HCT116 (cell line): ENCODE data around the gene PRM2. TPM values are rescaled to one million over a fixed set of nuclear protein-coding genes. Genes with fewer than 3 reads are reported as not detected.

Source experiments
- ATAC-seq: fragments of 200-7000 bp; cut with Tn5 transposase; 2 replicates; pipeline ENCODE4 v1.9.1; 2020; ENCODE audit warnings: mild to moderate bottlenecking, moderate library complexity
- BruUV-seq: library from RNA; stranded (reverse); fragments of 400-500 nt; replicated peaks from 2 replicates; lab custom pipeline; 2021; lab: Mats Ljungman, UMichigan
- CTCF ChIA-PET: fragments of 300-600 bp; sonication (Branson Sonifier 250); formaldehyde crosslinking; loops from one replicate; lab custom pipeline; 2021; ENCODE audit warnings: antibody characterized with exemption; lab: Charles Lee
- POLR2A ChIA-PET: fragments of 300-600, 350-600 bp; sonication (Branson Sonifier 250); formaldehyde crosslinking; loops from one replicate; lab custom pipeline; 2021; ENCODE audit warnings: antibody characterized with exemption; lab: Charles Lee
- RAD21 ChIA-PET, 2 experiments: fragments of 300-600 bp; sonication (Branson Sonifier 250); formaldehyde crosslinking; loops; one replicate each; lab custom pipeline; 2023; ENCODE audit warnings: low total read pairs in 2 of 2; ENCODE audit not compliant: uncharacterized antibody in 2 of 2, unreplicated experiment in 2 of 2, low non-redundant PET in 1 of 2; lab: Charles Lee
- DNase-seq: peaks from one replicate; pipeline ENCODE4 v3.0.0-alpha.2; 2010; ENCODE audit warnings: low read depth, low spot score
- H2AFZ ChIP-seq: fragments of 200-600 bp; shearing (Covaris generic), sonication (generic); 2 replicates; pipeline ENCODE4 v1.6.1; 2017; ENCODE audit warnings: low read depth, mixed run types, mixed read lengths, antibody characterized with exemption, low read length; ENCODE audit not compliant: poor library complexity, severe bottlenecking
- H3K27ac ChIP-seq: 2 replicates; pipeline ENCODE4 v1.5.1; 2012; ENCODE audit warnings: low read depth, low read length
- H3K27me3 ChIP-seq: fragments of 200-600 bp; sonication (generic); 2 replicates; pipeline ENCODE4 v1.6.1; 2016; ENCODE audit warnings: mixed run types, low read length, mixed read lengths; ENCODE audit not compliant: insufficient read depth
- H3K36me3 ChIP-seq, 2 experiments: fragments of 200-500 bp in 1 of 2; fragments of 200-600 bp in 1 of 2; sonication (Bioruptor generic) in 1 of 2; sonication (generic) in 1 of 2; 2 replicates each; pipeline versions ENCODE4 v1.5.1 to v1.6.1; 2014 to 2016; ENCODE audit warnings: low read length in 2 of 2, inconsistent platforms in 1 of 2, mixed read lengths in 1 of 2, mixed run types in 1 of 2; ENCODE audit not compliant: insufficient read depth in 2 of 2, control insufficient read depth in 1 of 2
- H3K4me1 ChIP-seq, 2 experiments: fragments of 200-600 bp in 1 of 2; sonication (generic) in 1 of 2; 2 replicates each; pipeline versions ENCODE4 v1.5.1 to v1.6.1; 2012 to 2017; ENCODE audit warnings: low read length in 2 of 2, inconsistent platforms in 1 of 2, mild to moderate bottlenecking in 1 of 2, mixed read lengths in 1 of 2, mixed run types in 1 of 2, moderate library complexity in 1 of 2; ENCODE audit not compliant: insufficient read depth in 2 of 2, control insufficient read depth in 1 of 2
- H3K4me2 ChIP-seq: fragments of 200-600 bp; sonication (generic); 2 replicates; pipeline ENCODE4 v1.6.1; 2017; ENCODE audit warnings: mixed run types, low read length, mixed read lengths
- H3K4me3 ChIP-seq, 2 experiments: fragments of 200-600 bp in 1 of 2; sonication (generic) in 1 of 2; replicated peaks in 1 of 2; 2 replicates each; pipeline ENCODE4 v1.5.1; 2011 to 2016; ENCODE audit warnings: low read length in 2 of 2, control low read depth in 1 of 2, low read depth in 1 of 2, mild to moderate bottlenecking in 1 of 2, mixed read lengths in 1 of 2, mixed run types in 1 of 2
- H3K79me2 ChIP-seq: fragments of 200-600 bp; sonication (generic); 2 replicates; pipeline ENCODE4 v1.6.1; 2017; ENCODE audit warnings: mild to moderate bottlenecking, mixed run types, low read length, moderate library complexity, mixed read lengths; ENCODE audit not compliant: insufficient read depth
- H3K9ac ChIP-seq: fragments of 200-600 bp; sonication (generic); 2 replicates; pipeline ENCODE4 v1.6.1; 2016; ENCODE audit warnings: low read length, mixed read lengths
- H3K9me2 ChIP-seq: fragments of 200-600 bp; sonication (generic), shearing (Covaris generic); 2 replicates; pipeline ENCODE4 v1.6.1; 2017; ENCODE audit warnings: mixed run types, mild to moderate bottlenecking, moderate library complexity; ENCODE audit not compliant: insufficient read depth
- H3K9me3 ChIP-seq, 2 experiments: fragments of 200-500 bp in 1 of 2; fragments of 200-600 bp in 1 of 2; sonication (Bioruptor generic) in 1 of 2; sonication (generic) in 1 of 2; 2 replicates each; pipeline ENCODE4 v1.6.1; 2014 to 2017; ENCODE audit warnings: low read length in 2 of 2, mixed read lengths in 2 of 2, inconsistent platforms in 1 of 2, low read depth in 1 of 2, mild to moderate bottlenecking in 1 of 2, mixed run types in 1 of 2, moderate library complexity in 1 of 2; ENCODE audit not compliant: control insufficient read depth in 1 of 2, insufficient read depth in 1 of 2
- H4K20me1 ChIP-seq: fragments of 200-600 bp; sonication (generic), shearing (Covaris generic); 2 replicates; pipeline ENCODE4 v1.6.1; 2017; ENCODE audit warnings: mixed run types, mild to moderate bottlenecking, moderate library complexity; ENCODE audit not compliant: insufficient read depth
- ATF3 ChIP-seq: IDR thresholded peaks from 2 replicates; pipeline ENCODE4 v1.6.1; 2012
- EGR1 ChIP-seq: IDR thresholded peaks from 2 replicates; pipeline ENCODE4 v1.6.1; 2012; ENCODE audit warnings: low read depth
- FOSL1 ChIP-seq: IDR thresholded peaks from 2 replicates; pipeline ENCODE4 v1.6.1; 2012; ENCODE audit warnings: low read depth
- MAX ChIP-seq: IDR thresholded peaks from 2 replicates; pipeline ENCODE4 v1.6.1; 2012
- POLR2AphosphoS5 ChIP-seq: IDR thresholded peaks from 2 replicates; pipeline ENCODE4 v1.6.1; 2011; ENCODE audit warnings: mild to moderate bottlenecking, low read depth, low read length, moderate library complexity
- RAD21 ChIP-seq: IDR thresholded peaks from 2 replicates; pipeline ENCODE4 v1.6.1; 2012; ENCODE audit warnings: low read depth, mild to moderate bottlenecking
- ZBTB33 ChIP-seq: IDR thresholded peaks from 2 replicates; pipeline ENCODE4 v1.6.1; 2011; ENCODE audit warnings: mild to moderate bottlenecking, low read length, moderate library complexity; ENCODE audit not compliant: insufficient replicate concordance; ENCODE audit errors: extremely low read depth
- intact Hi-C: fragments of 100-400 bp; cut with micrococcal nuclease; formaldehyde crosslinking; loops from 2 replicates; pipeline ENCODE4 v1.10.0; 2022
- total RNA-seq: library from RNA; stranded (reverse); gene quantifications from one replicate; pipeline ENCODE4 v1.2.1, GENCODE V29; 2021; ENCODE audit not compliant: unreplicated experiment

PRM2 gene
- total RNA-seq, 1 experiment from 2014 or later, result not detected

- no peak overlapping the region for H3K9ac ChIP-seq
- no peak overlapping the region for H2AFZ ChIP-seq
- no peak for TF ChIP-seq POLR2AphosphoS5
- no peak for TF ChIP-seq RAD21
- TF ChIP-seq MAX, result no peak
- BruUV-seq, result no TSS peak
- H3K27ac ChIP-seq, result no peak overlapping the region
- H3K79me2 ChIP-seq, result no peaks in the 10 kb centered on the region
- H3K36me3 ChIP-seq, result no peaks in the 10 kb centered on the region
- H3K9me2 ChIP-seq, result no peaks in the 10 kb centered on the region
- H3K27me3 ChIP-seq, result no peaks in the 10 kb centered on the region
- ChIA-PET RAD21 (no interaction called here), CTCF (interaction anchor here (0.9 to 1.0 kb wide), 2 partner anchors 41 to 326 kb away, joined by 3 to 4 read pairs; partner anchors contain the start of gene SOCS1), POLR2A (no interaction called here)
- intact Hi-C loops, result no loop called here
- no peaks in the 10 kb centered on the region for H3K9me3 ChIP-seq
- H3K4me1 ChIP-seq, result no peaks in the 10 kb centered on the region
- ATAC-seq (no peak), DNase-seq (no peak)
- no peak overlapping the region for H3K4me3 ChIP-seq
- H4K20me1 ChIP-seq, result no peaks in the 10 kb centered on the region
- H3K4me2 ChIP-seq, result no peak overlapping the region
These were observed 20.6 kb upstream of the PRM2 start for GRCh38 chr16:11296706-11297491.

- no peak overlapping the region for H3K4me3 ChIP-seq
- CTCF ChIA-PET, result interaction anchor here (0.9 kb wide), 1 partner anchor 40 kb away, joined by 4 read pairs; the partner anchor contains the start of gene SOCS1
- no peaks in the 10 kb centered on the region for H4K20me1 ChIP-seq
- H3K9me2 ChIP-seq, result no peaks in the 10 kb centered on the region
- TF ChIP-seq ZBTB33, result no peak
- no peak for TF ChIP-seq EGR1
- no peak for TF ChIP-seq ATF3
- no peak for TF ChIP-seq FOSL1
- ATAC-seq (no peak), DNase-seq (no peak)
- H3K9ac ChIP-seq, result no peak overlapping the region
- RAD21 ChIA-PET, result no interaction called here
- H3K27ac ChIP-seq, result no peak overlapping the region
- H3K4me1 ChIP-seq, result no peaks in the 10 kb centered on the region
- H3K36me3 ChIP-seq, result no peaks in the 10 kb centered on the region
- no peaks in the 10 kb centered on the region for H3K27me3 ChIP-seq
- H3K4me2 ChIP-seq, result no peak overlapping the region
- H3K79me2 ChIP-seq, result no peaks in the 10 kb centered on the region
- intact Hi-C loops, result no loop called here
- no peaks in the 10 kb centered on the region for H3K9me3 ChIP-seq
- POLR2A ChIA-PET, result no interaction called here
- BruUV-seq, result no TSS peak
- no peak overlapping the region for H2AFZ ChIP-seq
These were observed 20.0 kb upstream of the PRM2 start for GRCh38 chr16:11296351-11296705.
